Measurements from ENCODE around the gene TECPR1.

- TF ChIP-seq EZH2 (IDR thresholded peaks at IDR 0.05; ENCODE audit: insufficient read depth, poor library complexity, severe bottlenecking) (no peak), EZH2phosphoT487 (IDR thresholded peaks at IDR 0.05; ENCODE audit: insufficient read depth, low read depth) (no peak)
Observed at GRCh38 chr7:98170966-98171365, 81.1 kb downstream of the TECPR1 start.

Data from GM23248 (cell line).